ENCODE data around the gene ATP6V1B1. TPM values are rescaled to one million over a fixed set of nuclear protein-coding genes. Genes with fewer than 3 reads are reported as not detected.

Gene ATP6V1B1
- total and polyA plus RNA-seq, 2 experiments from 2014 or later: not detected

- H3K27me3 ChIP-seq (ENCODE audit: insufficient read depth): peaks cover 62% of the 10 kb centered on the region
- ATAC-seq: no peak
- Mint-ChIP-seq H3K4me3 (peak overlapping the region; percentile 62), H3K36me3 (ENCODE audit: low read depth) (no peaks in the 10 kb centered on the region), H3K27ac (no peak overlapping the region), H3K9me3 (no peaks in the 10 kb centered on the region), H3K27me3 (ENCODE audit: insufficient read depth, low read depth, poor library complexity) (peaks cover 49% of the 10 kb centered on the region), H3K4me1 (peaks cover 4% of the 10 kb centered on the region)
- no peaks in the 10 kb centered on the region for H3F3A ChIP-seq (replicated peaks; ENCODE audit: low read depth)
- H3K79me2 ChIP-seq (replicated peaks; ENCODE audit: insufficient read depth): no peaks in the 10 kb centered on the region
- no peak for DNase-seq (ENCODE audit: low spot score)
- H3K27ac ChIP-seq (ENCODE audit: low read depth): no peak overlapping the region
- peaks cover 4% of the 10 kb centered on the region; the same call in 1 of the 2 replicates for H3K4me1 ChIP-seq (ENCODE audit: insufficient read depth)
- H2AFZ ChIP-seq: peak overlapping the region; percentile 88
- H4K20me1 ChIP-seq (replicated peaks; ENCODE audit: insufficient read depth): no peaks in the 10 kb centered on the region
- H3K4me3 ChIP-seq: peak overlapping the region; percentile 64
- H3K9me2 ChIP-seq (ENCODE audit: insufficient read depth): no peaks in the 10 kb centered on the region
- TF ChIP-seq NANOG (IDR thresholded peaks at IDR 0.05; ENCODE audit: borderline replicate concordance) (no peak), EZH2phosphoT487 (IDR thresholded peaks at IDR 0.05; ENCODE audit: unreplicated experiment) (no peak), CTCF (conservative IDR thresholded peaks at IDR 0.05; ENCODE audit: low read depth in 2 of 2) (no peak), ZNF114 (CRISPR knock-in tag; IDR thresholded peaks at IDR 0.05) (no peak), STAT1 (IDR thresholded peaks at IDR 0.05; ENCODE audit: unreplicated experiment) (no peak), POLR2AphosphoS5 (IDR thresholded peaks at IDR 0.05; ENCODE audit: low read depth) (no peak), ZNF462 (CRISPR knock-in tag; IDR thresholded peaks at IDR 0.05) (no peak), ETS1 (IDR thresholded peaks at IDR 0.05) (no peak), CREB1 (CRISPR knock-in tag; IDR thresholded peaks at IDR 0.05; ENCODE audit: low read depth) (no peak), JUNB (IDR thresholded peaks at IDR 0.05; ENCODE audit: unreplicated experiment) (no peak), ZNF331 (CRISPR knock-in tag; IDR thresholded peaks at IDR 0.05; ENCODE audit: low read depth) (no peak), REST (IDR thresholded peaks at IDR 0.05; ENCODE audit: unreplicated experiment) (no peak), EZH2 (IDR thresholded peaks at IDR 0.05; ENCODE audit: low read depth, unreplicated experiment) (no peak)
- H3K36me3 ChIP-seq (ENCODE audit: insufficient read depth): no peaks in the 10 kb centered on the region
- peak overlapping the region; percentile 81 for H3K4me2 ChIP-seq
Observed at GRCh38 chr2:70965506-70965905, 29.8 kb downstream of the ATP6V1B1 start.
